ENCODE results near the gene BRICD5. TPM values are rescaled to one million over a fixed set of nuclear protein-coding genes. Genes with fewer than 3 reads are reported as not detected.

The BRICD5 gene
- total and polyA plus RNA-seq, 2 of the 13 experiments (the other 11 are each of a cell fraction or from before 2014, with no cell fraction given), result 1.6 to 5.8 TPM

- ChIA-PET POLR2A (no interaction called here), CTCF (ENCODE audit: low intra/inter-chr PET ratio, low total read pairs) (no interaction called here)
- WGBS (ENCODE audit: low lambda C conversion rate), result 65% methylated on average over 3 of the region's 4 CpGs
- DNase-seq (ENCODE audit: low spot score) (no peak), ATAC-seq (no peak), FAIRE-seq (no peak)
- Histone ChIP-seq H4K20me1 (ENCODE audit: insufficient read depth, low read length) (no peaks in the 10 kb centered on the region), H3K4me1 (ENCODE audit: insufficient read depth, low read length) (peaks cover 48% of the 10 kb centered on the region), H3K4me3 (replicated peaks in 1 of 3; ENCODE audit: insufficient read depth in 1 of 3, low read depth in 2 of 3, low read length in 3 of 3) (no peak overlapping the region), H3K79me2 (ENCODE audit: insufficient read depth, low read length) (no peaks in the 10 kb centered on the region), H2AFZ (ENCODE audit: low read length) (no peak overlapping the region), H3K9ac (ENCODE audit: insufficient read depth, low read depth, low read length) (no peak overlapping the region), H3K36me3 (replicated peaks in 1 of 2; ENCODE audit: control insufficient read depth in 1 of 2, insufficient read depth in 2 of 2, low read length in 2 of 2) (no peaks in the 10 kb centered on the region), H3K27me3 (ENCODE audit: control insufficient read depth in 1 of 2, insufficient read depth in 2 of 2, low read length in 2 of 2) (peaks cover 2 to 39% of the 10 kb centered on the region in 2 experiments; a peak in 3 of 5 replicates), H3K27ac (ENCODE audit: extremely low read length, insufficient read depth, low read length) (no peak overlapping the region), H3K4me2 (ENCODE audit: low read depth, low read length) (no peak overlapping the region), H3K9me3 (ENCODE audit: low read length) (no peaks in the 10 kb centered on the region)
- no TSS peak for BruUV-seq (replicated peaks)
- intact Hi-C loops (cut with micrococcal nuclease; ENCODE audit: unreplicated experiment) (loop anchor here (5.0 kb wide), 2 partner anchors 36 to 54 kb away; partner anchors contain the start of gene ECI1), in situ Hi-C loops (cut with HindIII; ENCODE audit: extremely low pct_ligation_motif_present, low pct_unique_long_range_greater_than_20kb) (no loop called here)
- TF ChIP-seq, protein P1, sequence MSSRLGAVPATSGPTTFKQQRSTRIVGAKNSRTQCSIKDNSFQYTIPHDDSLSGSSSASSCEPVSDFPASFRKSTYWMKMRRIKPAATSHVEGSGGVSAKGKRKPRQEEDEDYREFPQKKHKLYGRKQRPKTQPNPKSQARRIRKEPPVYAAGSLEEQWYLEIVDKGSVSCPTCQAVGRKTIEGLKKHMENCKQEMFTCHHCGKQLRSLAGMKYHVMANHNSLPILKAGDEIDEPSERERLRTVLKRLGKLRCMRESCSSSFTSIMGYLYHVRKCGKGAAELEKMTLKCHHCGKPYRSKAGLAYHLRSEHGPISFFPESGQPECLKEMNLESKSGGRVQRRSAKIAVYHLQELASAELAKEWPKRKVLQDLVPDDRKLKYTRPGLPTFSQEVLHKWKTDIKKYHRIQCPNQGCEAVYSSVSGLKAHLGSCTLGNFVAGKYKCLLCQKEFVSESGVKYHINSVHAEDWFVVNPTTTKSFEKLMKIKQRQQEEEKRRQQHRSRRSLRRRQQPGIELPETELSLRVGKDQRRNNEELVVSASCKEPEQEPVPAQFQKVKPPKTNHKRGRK (CRISPR knock-in tag; IDR thresholded peaks at IDR 0.05), result no peak
- TF ChIP-seq, protein P2, sequence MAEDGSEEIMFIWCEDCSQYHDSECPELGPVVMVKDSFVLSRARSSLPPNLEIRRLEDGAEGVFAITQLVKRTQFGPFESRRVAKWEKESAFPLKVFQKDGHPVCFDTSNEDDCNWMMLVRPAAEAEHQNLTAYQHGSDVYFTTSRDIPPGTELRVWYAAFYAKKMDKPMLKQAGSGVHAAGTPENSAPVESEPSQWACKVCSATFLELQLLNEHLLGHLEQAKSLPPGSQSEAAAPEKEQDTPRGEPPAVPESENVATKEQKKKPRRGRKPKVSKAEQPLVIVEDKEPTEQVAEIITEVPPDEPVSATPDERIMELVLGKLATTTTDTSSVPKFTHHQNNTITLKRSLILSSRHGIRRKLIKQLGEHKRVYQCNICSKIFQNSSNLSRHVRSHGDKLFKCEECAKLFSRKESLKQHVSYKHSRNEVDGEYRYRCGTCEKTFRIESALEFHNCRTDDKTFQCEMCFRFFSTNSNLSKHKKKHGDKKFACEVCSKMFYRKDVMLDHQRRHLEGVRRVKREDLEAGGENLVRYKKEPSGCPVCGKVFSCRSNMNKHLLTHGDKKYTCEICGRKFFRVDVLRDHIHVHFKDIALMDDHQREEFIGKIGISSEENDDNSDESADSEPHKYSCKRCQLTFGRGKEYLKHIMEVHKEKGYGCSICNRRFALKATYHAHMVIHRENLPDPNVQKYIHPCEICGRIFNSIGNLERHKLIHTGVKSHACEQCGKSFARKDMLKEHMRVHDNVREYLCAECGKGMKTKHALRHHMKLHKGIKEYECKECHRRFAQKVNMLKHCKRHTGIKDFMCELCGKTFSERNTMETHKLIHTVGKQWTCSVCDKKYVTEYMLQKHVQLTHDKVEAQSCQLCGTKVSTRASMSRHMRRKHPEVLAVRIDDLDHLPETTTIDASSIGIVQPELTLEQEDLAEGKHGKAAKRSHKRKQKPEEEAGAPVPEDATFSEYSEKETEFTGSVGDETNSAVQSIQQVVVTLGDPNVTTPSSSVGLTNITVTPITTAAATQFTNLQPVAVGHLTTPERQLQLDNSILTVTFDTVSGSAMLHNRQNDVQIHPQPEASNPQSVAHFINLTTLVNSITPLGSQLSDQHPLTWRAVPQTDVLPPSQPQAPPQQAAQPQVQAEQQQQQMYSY (CRISPR knock-in tag; IDR thresholded peaks at IDR 0.05), result no peak
- TF ChIP-seq RBM39 (IDR thresholded peaks at IDR 0.05; ENCODE audit: low read depth, low read length, poor library complexity, severe bottlenecking), result no peak
- TF ChIP-seq MIER3 (CRISPR knock-in tag; IDR thresholded peaks at IDR 0.05; ENCODE audit: borderline replicate concordance), result no peak
- TF ChIP-seq GLMP (CRISPR knock-in tag; IDR thresholded peaks at IDR 0.05; ENCODE audit: borderline replicate concordance), result no peak
- no peak for TF ChIP-seq ATF1 (CRISPR knock-in tag; IDR thresholded peaks at IDR 0.05)
- TF ChIP-seq, protein P3, sequence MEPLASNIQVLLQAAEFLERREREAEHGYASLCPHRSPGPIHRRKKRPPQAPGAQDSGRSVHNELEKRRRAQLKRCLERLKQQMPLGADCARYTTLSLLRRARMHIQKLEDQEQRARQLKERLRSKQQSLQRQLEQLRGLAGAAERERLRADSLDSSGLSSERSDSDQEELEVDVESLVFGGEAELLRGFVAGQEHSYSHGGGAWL (CRISPR knock-in tag; IDR thresholded peaks at IDR 0.05), result no peak
- no peak for TF ChIP-seq GFI1 (CRISPR knock-in tag; IDR thresholded peaks at IDR 0.05; ENCODE audit: borderline replicate concordance)
- no peak for TF ChIP-seq PAF1 (CRISPR knock-in tag; IDR thresholded peaks at IDR 0.05)
- no peak for TF ChIP-seq SALL1 (CRISPR knock-in tag; IDR thresholded peaks at IDR 0.05)
- no peak for TF ChIP-seq ZSCAN29 (CRISPR knock-in tag; conservative IDR thresholded peaks at IDR 0.05)
- no peak for TF ChIP-seq HMGA1 (CRISPR knock-in tag; conservative IDR thresholded peaks at IDR 0.05)
- TF ChIP-seq MXD1 (CRISPR knock-in tag; IDR thresholded peaks at IDR 0.05), result no peak
- no peak for TF ChIP-seq NR3C1 (CRISPR knock-in tag; IDR thresholded peaks at IDR 0.05)
- TF ChIP-seq RBFOX2 (IDR thresholded peaks at IDR 0.05; ENCODE audit: low read depth, low read length), result no peak
- TF ChIP-seq DBP (CRISPR knock-in tag; IDR thresholded peaks at IDR 0.05; ENCODE audit: not compliant biosample characterization), result no peak
- TF ChIP-seq ZNF782 (CRISPR knock-in tag; IDR thresholded peaks at IDR 0.05; ENCODE audit: borderline replicate concordance), result no peak
Observed at GRCh38 chr16:2198283-2198682, 12.4 kb downstream of the BRICD5 start.
